Ishikawa (cell line): Measurements from ENCODE around the gene CNPPD1.

Experiments
- CEBPB ChIP-seq: IDR thresholded peaks from 2 replicates; pipeline ENCODE4 v1.6.1; 2012
- FOXM1 ChIP-seq: IDR thresholded peaks from 2 replicates; pipeline ENCODE4 v1.6.1; 2012; ENCODE audit warnings: low read depth, borderline replicate concordance
- RAD21 ChIP-seq: IDR thresholded peaks from 2 replicates; pipeline ENCODE4 v1.6.1; 2012; ENCODE audit warnings: low read depth
- TEAD4 ChIP-seq: IDR thresholded peaks from 2 replicates; pipeline ENCODE4 v1.6.1; 2012
- TF ChIP-seq, protein P1 (sequence below): IDR thresholded peaks from 2 replicates; pipeline ENCODE4 v1.6.1; 2012

DNA sequence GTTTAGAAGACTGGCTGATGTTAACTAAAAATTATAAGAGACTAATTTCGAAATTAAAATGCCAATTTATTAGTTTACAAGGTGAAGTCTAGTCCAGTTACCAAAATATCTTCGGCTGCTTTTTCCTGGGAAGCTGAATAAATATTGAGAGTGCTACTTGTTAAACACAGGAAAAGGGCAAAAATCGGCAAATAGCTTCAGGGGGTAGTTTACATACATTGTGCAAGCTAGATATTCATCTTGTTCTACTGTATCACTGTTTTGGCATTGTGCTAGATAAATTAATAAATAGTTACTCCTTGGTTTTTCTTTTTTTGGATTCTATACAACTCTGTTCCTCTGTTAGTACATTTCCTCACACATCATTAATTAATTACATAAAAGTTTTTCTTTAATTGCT, 45.4 kb downstream of the CNPPD1 start:
- TF ChIP-seq TEAD4 (no peak), RAD21 (no peak), FOXM1 (no peak), CEBPB (no peak)
- TF ChIP-seq, protein P1, sequence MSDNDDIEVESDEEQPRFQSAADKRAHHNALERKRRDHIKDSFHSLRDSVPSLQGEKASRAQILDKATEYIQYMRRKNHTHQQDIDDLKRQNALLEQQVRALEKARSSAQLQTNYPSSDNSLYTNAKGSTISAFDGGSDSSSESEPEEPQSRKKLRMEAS = no peak
